HL-60 (cell line): ENCODE data around the gene IQCH.

Source experiments
- CTCF ChIP-seq: IDR thresholded peaks from one replicate; pipeline ENCODE4 v1.5.1; 2011; ENCODE audit warnings: low read length, control low read depth, inconsistent platforms; ENCODE audit not compliant: insufficient read depth
- POLR2AphosphoS5 ChIP-seq: IDR thresholded peaks from 2 replicates; pipeline ENCODE4 v1.6.1; 2012; ENCODE audit warnings: low read depth
- REST ChIP-seq: IDR thresholded peaks from 2 replicates; pipeline ENCODE4 v1.6.1; 2012; ENCODE audit warnings: low read depth; ENCODE audit not compliant: insufficient replicate concordance

GRCh38 chr15:67406257-67406861, 151.8 kb downstream of the IQCH start:
- no peak for TF ChIP-seq CTCF
- TF ChIP-seq POLR2AphosphoS5, result no peak
- TF ChIP-seq REST, result no peak
